ENCODE measurements around the gene PDE4DIP.
"Not testable (repeated sequence)": the region's sequence is repeated elsewhere in the genome, so short reads cannot be mapped to it uniquely, and the experiment has no call there.

The PDE4DIP gene

DNA sequence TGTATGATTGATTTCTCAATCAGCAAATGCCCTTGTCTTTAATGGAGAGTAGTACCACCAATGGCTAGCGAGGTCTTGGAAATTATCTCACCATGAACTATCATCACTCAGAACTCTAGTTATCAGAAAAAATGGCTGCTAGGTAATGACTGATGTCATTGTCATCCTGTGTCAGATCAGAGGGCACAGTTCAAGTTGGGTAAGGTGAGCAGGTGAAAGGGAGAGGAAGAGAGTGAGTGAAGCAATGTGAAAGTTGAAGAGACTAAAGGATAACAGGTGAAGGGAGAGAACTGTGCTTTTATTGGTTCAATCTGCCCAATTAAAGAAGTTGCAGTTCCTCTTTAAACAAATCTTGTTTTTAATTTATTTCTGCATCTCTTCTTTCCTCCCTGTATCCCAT is 76.8 kb downstream of the PDE4DIP start:
- not testable (repeated sequence) for DNase-seq (ENCODE audit: low read depth)

DNA sequence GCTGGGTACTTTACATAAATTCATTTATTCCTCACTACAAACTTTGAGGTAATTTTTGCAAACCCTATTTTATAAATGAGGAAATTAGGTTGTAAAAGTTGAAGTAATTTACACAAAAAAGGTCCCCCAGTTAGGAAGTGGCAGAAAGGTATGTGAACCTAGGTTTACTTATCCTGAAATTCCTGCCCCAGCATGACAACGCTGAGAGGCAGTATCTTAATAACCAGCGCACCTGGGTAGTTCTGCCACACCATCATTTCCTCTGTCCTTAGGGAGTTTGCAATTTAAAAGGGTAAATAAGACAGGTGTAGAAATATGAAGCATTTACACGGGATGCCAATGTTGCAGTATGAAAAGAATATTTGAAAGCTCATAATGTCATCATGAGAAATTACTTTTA is 79.6 kb downstream of the PDE4DIP start:
- not testable (repeated sequence) for DNase-seq (ENCODE audit: low read depth)

GRCh38 chr1:148927645-148928044 is 83.4 kb downstream of the PDE4DIP start:
- DNase-seq (ENCODE audit: low read depth), result not testable (repeated sequence)

DNA sequence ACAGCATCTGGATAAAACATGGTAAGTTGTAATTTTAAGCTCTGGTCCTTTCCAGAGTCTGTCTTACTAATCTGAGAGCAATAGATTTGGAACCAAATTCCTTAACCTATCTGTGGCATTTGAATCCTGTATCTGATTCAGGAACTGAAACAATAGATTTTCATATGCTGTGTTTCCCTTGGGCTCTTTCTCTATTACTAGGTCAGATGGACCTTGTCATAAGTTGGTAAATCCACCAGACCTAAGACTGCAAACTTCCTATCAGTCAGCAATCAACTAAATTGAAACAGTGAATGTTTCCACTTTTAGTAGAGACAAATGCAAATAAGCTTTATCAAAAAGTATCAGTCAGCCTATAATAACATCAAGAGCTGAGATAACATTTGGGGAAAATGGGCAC is 85.0 kb downstream of the PDE4DIP start:
- DNase-seq (ENCODE audit: low read depth), result not testable (repeated sequence)

DNA sequence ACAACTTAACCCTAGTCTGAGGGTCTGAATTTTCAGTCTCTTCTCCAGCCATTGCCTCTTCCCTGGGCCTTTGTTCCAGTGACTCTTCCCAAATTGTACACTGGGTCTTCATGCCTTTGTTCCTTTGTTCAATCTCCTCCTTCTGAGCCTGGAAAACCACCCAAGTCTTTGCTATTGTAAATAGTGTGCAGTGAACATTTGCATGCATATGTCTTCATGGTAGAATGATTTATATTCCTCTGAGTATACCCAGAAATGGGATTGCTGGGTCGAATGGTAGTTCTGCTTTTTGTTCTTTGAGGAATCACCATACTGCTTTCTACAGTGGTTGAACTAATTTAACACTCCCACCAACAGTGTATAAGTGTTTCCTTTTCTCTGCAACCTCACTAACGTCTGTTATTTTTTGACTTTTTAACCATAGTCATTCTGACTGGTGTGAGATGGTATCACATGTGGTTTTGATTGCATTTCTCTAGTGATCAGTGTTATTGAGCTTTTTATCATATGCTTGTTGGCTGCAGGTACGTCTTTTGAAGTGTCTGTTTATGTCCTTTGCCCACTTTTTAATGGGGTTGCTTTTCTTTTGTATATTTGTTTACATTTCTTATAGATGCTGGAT is 91.3 kb downstream of the PDE4DIP start:
- DNase-seq (ENCODE audit: low read depth), result not testable (repeated sequence)

GRCh38 chr1:148942906-148943305 is 98.7 kb downstream of the PDE4DIP start:
- not testable (repeated sequence) for DNase-seq (ENCODE audit: low read depth)

DNA sequence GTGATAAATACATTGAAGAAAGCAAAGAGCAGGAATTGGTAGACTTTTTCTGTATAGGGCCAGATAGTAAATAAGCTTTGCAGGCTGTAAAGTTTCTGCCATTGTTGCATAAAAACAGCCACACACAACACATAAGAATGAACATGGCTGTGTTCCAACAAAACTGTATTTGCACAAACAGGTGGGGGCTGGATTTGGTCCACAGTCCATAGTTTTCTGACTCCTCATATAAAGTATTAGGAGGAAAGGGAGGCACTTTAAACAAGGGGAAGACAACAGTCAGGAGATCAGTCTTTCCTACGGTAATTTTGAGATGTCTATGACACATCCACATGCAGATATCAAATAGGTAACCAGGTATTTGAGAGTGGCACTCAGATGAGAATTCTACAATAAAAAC is 100.9 kb downstream of the PDE4DIP start:
- not testable (repeated sequence) for DNase-seq (ENCODE audit: low read depth)

DNA sequence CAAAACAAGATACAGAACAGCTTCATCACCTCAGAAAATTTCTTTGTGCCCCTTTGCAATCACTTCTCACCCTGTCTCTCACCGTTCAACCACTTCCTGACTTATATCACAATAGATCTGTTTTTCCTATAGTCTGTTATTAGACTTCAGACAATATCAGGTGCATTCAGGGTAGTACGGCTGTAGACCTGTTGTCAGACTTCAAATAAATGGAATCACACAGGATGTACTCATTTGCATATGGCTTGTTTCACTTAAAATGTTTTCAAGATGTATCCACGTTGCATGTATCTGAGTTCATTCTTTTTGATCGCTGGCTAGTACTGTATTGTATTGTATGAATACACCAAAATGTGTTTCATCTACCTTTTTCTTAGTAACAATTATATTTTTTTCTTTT is 104.5 kb downstream of the PDE4DIP start:
- DNase-seq (ENCODE audit: low read depth), result not testable (repeated sequence)

GRCh38 chr1:148951336-148952227 is 107.4 kb downstream of the PDE4DIP start:
- DNase-seq (ENCODE audit: low read depth), result peak; percentile 49

- DNase-seq (ENCODE audit: low read depth), result peak; percentile 39
These were observed 108.2 kb downstream of the PDE4DIP start for GRCh38 chr1:148952253-148952937.

- not testable (repeated sequence) for DNase-seq (ENCODE audit: low read depth)
These were observed 108.8 kb downstream of the PDE4DIP start for GRCh38 chr1:148952938-148953616.

GRCh38 chr1:148953730-148954129 is 109.5 kb downstream of the PDE4DIP start:
- DNase-seq (ENCODE audit: low read depth), result not testable (repeated sequence)

DNA sequence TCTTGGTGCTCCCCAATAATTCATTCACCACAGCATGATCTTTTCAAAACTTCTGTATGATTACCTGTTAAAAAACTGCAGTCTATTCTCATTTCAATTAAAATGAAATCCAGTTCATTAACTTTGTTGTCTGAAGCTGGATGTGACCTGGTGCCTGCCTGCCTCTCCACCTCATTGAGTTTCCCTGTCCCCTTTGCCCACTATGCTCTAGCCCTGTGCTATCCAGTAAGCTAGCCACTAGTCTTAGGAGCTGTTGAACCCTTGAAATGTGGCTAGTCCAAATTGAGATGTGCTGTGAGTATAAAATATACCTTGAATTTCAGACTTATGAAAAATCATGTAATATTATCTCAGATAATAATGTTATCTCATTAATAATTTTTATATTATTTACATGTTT is 114.1 kb downstream of the PDE4DIP start:
- not testable (repeated sequence) for DNase-seq (ENCODE audit: low read depth)

- DNase-seq (ENCODE audit: low read depth), result not testable (repeated sequence)
These were observed 116.2 kb downstream of the PDE4DIP start for GRCh38 chr1:148960212-148961000.

- DNase-seq (ENCODE audit: low read depth), result not testable (repeated sequence)
These were observed 118.1 kb downstream of the PDE4DIP start for GRCh38 chr1:148962127-148962857.

DNA sequence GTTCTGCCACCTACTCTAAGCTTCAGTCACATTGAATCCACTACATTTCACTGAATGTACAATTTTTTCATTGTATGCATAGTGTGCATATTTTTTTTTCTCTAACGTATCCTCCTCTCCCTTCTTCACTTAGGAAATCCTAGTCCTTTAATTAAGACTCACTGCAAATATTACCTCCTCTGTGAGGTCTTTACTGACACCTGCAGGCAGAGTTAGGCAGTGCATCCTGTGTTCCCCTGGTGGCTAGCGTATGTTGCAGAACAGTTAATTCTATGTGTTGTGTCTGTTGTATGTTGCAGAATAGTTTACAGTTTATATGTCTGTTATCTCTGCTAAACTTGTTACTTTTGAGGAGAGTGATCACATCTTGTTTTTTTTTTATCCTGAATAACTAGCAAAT is 121.9 kb downstream of the PDE4DIP start:
- not testable (repeated sequence) for DNase-seq (ENCODE audit: low read depth)

DNA sequence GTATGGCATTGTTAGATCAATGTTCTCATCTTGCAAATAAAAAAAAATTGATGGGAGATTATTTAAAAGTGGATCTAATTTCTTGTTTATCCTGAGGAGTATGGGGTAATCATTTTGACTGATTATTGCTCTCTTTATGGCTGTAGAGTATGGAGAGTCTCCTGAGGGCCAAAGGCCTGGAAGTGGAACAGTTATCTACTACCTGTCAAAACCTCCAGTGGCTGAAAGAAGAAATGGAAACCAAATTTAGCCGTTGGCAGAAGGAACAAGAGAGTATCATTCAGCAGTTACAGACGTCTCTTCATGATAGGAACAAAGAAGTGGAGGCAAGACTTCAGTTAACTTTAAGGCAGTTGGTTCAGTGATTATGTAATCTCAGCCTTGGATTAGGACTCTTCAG is 123.4 kb downstream of the PDE4DIP start:
- DNase-seq (ENCODE audit: low read depth), result not testable (repeated sequence)

GRCh38 chr1:148968682-148969081 is 124.5 kb downstream of the PDE4DIP start:
- not testable (repeated sequence) for DNase-seq (ENCODE audit: low read depth)

GRCh38 chr1:148969126-148969525 is 124.9 kb downstream of the PDE4DIP start:
- not testable (repeated sequence) for DNase-seq (ENCODE audit: low read depth)

GRCh38 chr1:148975453-148975852 is 131.2 kb downstream of the PDE4DIP start:
- DNase-seq (ENCODE audit: low read depth), result not testable (repeated sequence)

Data from activated T-helper 1 cell treated with Interleukin-2 at 50 U/mL for 16 hours (primary cell).